HG02642 (cell line): Measurements from ENCODE around the gene LIPH.
"Not testable (repeated sequence)": the region's sequence is repeated elsewhere in the genome, so short reads cannot be mapped to it uniquely, and the experiment has no call there.

Experiments used
- ATAC-seq: cut with Tn5 transposase; IDR thresholded peaks from one replicate; pipeline ENCODE4 v1.9.1; 2021; ENCODE audit warnings: mild to moderate bottlenecking; ENCODE audit not compliant: unreplicated experiment, poor library complexity

The LIPH gene

GRCh38 chr3:185498503-185499396, 53.6 kb downstream of the LIPH start, which contains the start of gene TMEM41A:
TMEM41A (minus strand) TSS chr3:185499035; CDS start chr3:185498961, 74 bp downstream.
- peak; percentile 95 for ATAC-seq

- ATAC-seq, result no peak
Observed at GRCh38 chr3:185490241-185490640, 62.1 kb downstream of the LIPH start.

GRCh38 chr3:185489462-185489861, 62.9 kb downstream of the LIPH start:
- ATAC-seq, result no peak

GRCh38 chr3:185488465-185488864, 63.9 kb downstream of the LIPH start:
- ATAC-seq, result no peak

- no peak for ATAC-seq
Observed at GRCh38 chr3:185486394-185486793, 66.0 kb downstream of the LIPH start.

GRCh38 chr3:185484296-185484695, 68.1 kb downstream of the LIPH start:
- ATAC-seq, result no peak

GRCh38 chr3:185479373-185479945, 72.9 kb downstream of the LIPH start:
- no peak for ATAC-seq

- no peak for ATAC-seq
Observed at GRCh38 chr3:185477316-185477715, 75.1 kb downstream of the LIPH start.

GRCh38 chr3:185474922-185475321, 77.5 kb downstream of the LIPH start:
- ATAC-seq, result not testable (repeated sequence)

GRCh38 chr3:185473290-185473815, 79.0 kb downstream of the LIPH start:
- no peak for ATAC-seq

GRCh38 chr3:185470323-185470722, 82.1 kb downstream of the LIPH start:
- no peak for ATAC-seq

- no peak for ATAC-seq
Observed at GRCh38 chr3:185469542-185469941, 82.8 kb downstream of the LIPH start.

GRCh38 chr3:185466123-185466522, 86.3 kb downstream of the LIPH start:
- not testable (repeated sequence) for ATAC-seq

- no peak for ATAC-seq
Observed at GRCh38 chr3:185465471-185465870, 86.9 kb downstream of the LIPH start.

- ATAC-seq, result no peak
Observed at GRCh38 chr3:185460719-185461350, 91.6 kb downstream of the LIPH start.

GRCh38 chr3:185460309-185460708, 92.1 kb downstream of the LIPH start:
- ATAC-seq, result no peak

- no peak for ATAC-seq
Observed at GRCh38 chr3:185457376-185457775, 95.0 kb downstream of the LIPH start.
